Thyroid gland (tissue), 4 donors: ENCODE measurements around the gene ARGLU1. TPM values are rescaled to one million over a fixed set of nuclear protein-coding genes. Genes with fewer than 3 reads are reported as not detected.
"Not testable (repeated sequence)": the region's sequence is repeated elsewhere in the genome, so short reads cannot be mapped to it uniquely, and the experiment has no call there.

ENCODE experiments used
- DNase-seq, 2 donors: peaks; one replicate each; pipeline ENCODE4 v3.0.0-alpha.2; 2019
- H3K27ac ChIP-seq, 3 donors: fragments of 200-600 bp; sonication (generic); 1 replicate in 2 of 3; 2 replicates in 1 of 3; pipeline ENCODE4 v1.5.1; 2016 to 2019; ENCODE audit warnings: mild to moderate bottlenecking in 1 of 3, moderate library complexity in 1 of 3
- H3K27me3 ChIP-seq: fragments of 200-600 bp; sonication (generic); one replicate; pipeline ENCODE4 v1.5.1; 2019
- H3K36me3 ChIP-seq, 2 donors: fragments of 200-600 bp; sonication (generic); one replicate each; pipeline ENCODE4 v1.5.1; 2016 to 2019
- H3K4me1 ChIP-seq, 2 donors: fragments of 200-600 bp; sonication (generic); one replicate each; pipeline ENCODE4 v1.5.1; 2017 to 2019
- H3K4me3 ChIP-seq, 3 donors: fragments of 200-600 bp; sonication (generic); replicated peaks in 1 of 3; 1 replicate in 2 of 3; 2 replicates in 1 of 3; pipeline ENCODE4 v1.5.1; 2016; ENCODE audit warnings: mild to moderate bottlenecking in 1 of 3
- H3K9me3 ChIP-seq: fragments of 200-600 bp; sonication (generic); one replicate; pipeline ENCODE4 v1.5.1; 2017
- CTCF ChIP-seq, 6 experiments: fragments of 200-600 bp in 3 of 6; fragments of 450-650 bp in 3 of 6; sonication (generic) in 3 of 6; IDR thresholded peaks; one replicate each; pipeline ENCODE4 v1.5.1; 2016 to 2019; ENCODE audit warnings: antibody characterized with exemption in 6 of 6, mild to moderate bottlenecking in 2 of 6, inconsistent platforms in 1 of 6, moderate library complexity in 1 of 6
- POLR2A ChIP-seq, 2 donors: fragments of 450-650 bp; IDR thresholded peaks; one replicate each; pipeline ENCODE4 v1.6.1; 2017; ENCODE audit warnings: antibody characterized with exemption in 2 of 2, mild to moderate bottlenecking in 2 of 2, moderate library complexity in 1 of 2
- WGBS, 2 donors: methylation state at CpG; one replicate each; pipeline ENCODE4 v1.1.5; 2017; 5-methylcytosine and 5-hydroxymethylcytosine counted together
- intact Hi-C: fragments of 100-400 bp; cut with DNase I; formaldehyde crosslinking; loops from one replicate; pipeline ENCODE4 v1.15.1; 2023
- total RNA-seq, 4 donors: library from RNA; depleted of rRNA; stranded (reverse); fragments of >200 nt; gene quantifications; one replicate each; pipeline ENCODE4 v1.2.3, GENCODE V29; 2016

ARGLU1 gene
- total RNA-seq, 4 donors from 2014 or later = 73.9 to 165 (median 119) TPM

GRCh38 chr13:106601489-106601888 is 33.6 kb upstream of the ARGLU1 start:
- Histone ChIP-seq H3K36me3 (no peaks in the 10 kb centered on the region), H3K4me3 (no peak overlapping the region), H3K4me1 (peaks cover 14 to 15% of the 10 kb centered on the region in 2 donors), H3K9me3 (no peaks in the 10 kb centered on the region), H3K27ac (no peak overlapping the region), H3K27me3 (no peaks in the 10 kb centered on the region)
- TF ChIP-seq CTCF (IDR thresholded peaks at IDR 0.05) = no peak
- TF ChIP-seq POLR2A (IDR thresholded peaks at IDR 0.05) = no peak
- no peak for DNase-seq
- intact Hi-C loops = no loop called here
- WGBS, 2 donors = 77 to 81% methylated on average over 6 of the region's 6 CpGs

DNA sequence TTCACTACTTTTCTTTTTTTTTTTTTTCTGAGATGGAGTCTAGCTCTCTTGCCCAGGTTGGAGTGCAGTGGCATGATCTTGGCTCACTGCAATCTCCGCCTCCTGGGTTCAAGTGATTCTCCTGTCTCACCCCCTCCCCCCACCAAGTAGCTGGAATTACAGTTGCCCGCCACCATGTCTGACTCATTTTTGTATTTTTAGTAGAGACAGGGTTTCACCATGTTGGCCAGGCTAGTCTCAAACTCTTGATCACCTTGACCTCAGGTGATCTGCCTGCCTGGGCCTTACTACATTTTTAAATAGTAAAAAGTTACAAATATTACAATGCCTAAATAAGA is 32.8 kb upstream of the ARGLU1 start:
- H3K27ac ChIP-seq, H3K36me3 ChIP-seq, H3K4me3 ChIP-seq, H3K9me3 ChIP-seq, H3K27me3 ChIP-seq, DNase-seq, intact Hi-C loops: not testable (repeated sequence)
- WGBS, 2 donors = 33 to 86% methylated on average over 2 of the region's 2 CpGs
- H3K4me1 ChIP-seq = peaks cover 14 to 19% of the 10 kb centered on the region in 2 donors

- Histone ChIP-seq H3K4me1 (peaks cover 14 to 19% of the 10 kb centered on the region in 2 donors), H3K27ac (no peak overlapping the region), H3K36me3 (no peaks in the 10 kb centered on the region), H3K9me3 (no peaks in the 10 kb centered on the region), H3K27me3 (no peaks in the 10 kb centered on the region), H3K4me3 (no peak overlapping the region)
- WGBS, 2 donors = 67 to 76% methylated on average over 6 of the region's 6 CpGs
- TF ChIP-seq POLR2A (IDR thresholded peaks at IDR 0.05) (no peak), CTCF (IDR thresholded peaks at IDR 0.05) (no peak)
- DNase-seq = peak; percentile 38 to 48
- intact Hi-C loops = no loop called here
Observed at GRCh38 chr13:106599875-106600797, 32.2 kb upstream of the ARGLU1 start.

DNA sequence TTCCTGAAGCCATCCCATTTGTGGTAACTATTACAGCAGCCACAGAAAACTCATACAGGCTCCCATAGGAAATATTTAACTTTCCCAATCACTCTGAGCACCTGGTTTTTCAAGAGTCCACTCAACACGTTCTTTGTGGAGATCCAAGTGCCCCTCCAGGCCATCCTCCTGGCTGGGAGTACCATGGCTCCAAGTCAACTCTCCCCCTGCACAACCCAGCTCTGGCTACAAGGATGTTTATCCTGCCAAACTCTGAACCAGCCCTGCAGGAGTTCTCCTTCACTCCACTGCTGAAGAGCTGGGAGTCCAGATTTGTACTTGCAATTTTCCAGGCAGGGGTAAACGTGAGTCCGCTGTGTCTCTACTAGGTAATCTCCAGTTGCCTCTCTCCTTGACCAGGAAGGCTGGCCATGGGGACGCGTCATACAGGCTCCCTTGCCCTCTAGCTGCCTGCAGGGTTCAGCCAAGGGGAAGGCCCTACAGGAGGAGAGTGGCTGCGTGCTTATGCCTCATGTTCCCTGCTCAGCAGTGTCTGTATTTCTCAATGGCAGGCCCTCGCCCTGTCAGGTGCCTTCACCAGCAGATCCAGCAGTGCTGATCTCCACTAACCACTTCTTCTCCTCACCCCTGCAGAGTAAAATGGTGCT is 29.9 kb upstream of the ARGLU1 start:
- 58 to 63% methylated on average over 7 of the region's 7 CpGs for WGBS, 2 donors
- H3K4me3 ChIP-seq = no peak overlapping the region
- H3K4me1 ChIP-seq = peaks cover 14 to 19% of the 10 kb centered on the region in 2 donors
- intact Hi-C loops = no loop called here
- peak; percentile 72 to 79 for DNase-seq
- no peaks in the 10 kb centered on the region for H3K27me3 ChIP-seq
- no peak for TF ChIP-seq CTCF (IDR thresholded peaks at IDR 0.05)
- TF ChIP-seq POLR2A (IDR thresholded peaks at IDR 0.05) = no peak
- no peak overlapping the region for H3K27ac ChIP-seq
- no peaks in the 10 kb centered on the region for H3K36me3 ChIP-seq
- H3K9me3 ChIP-seq = no peaks in the 10 kb centered on the region

DNA sequence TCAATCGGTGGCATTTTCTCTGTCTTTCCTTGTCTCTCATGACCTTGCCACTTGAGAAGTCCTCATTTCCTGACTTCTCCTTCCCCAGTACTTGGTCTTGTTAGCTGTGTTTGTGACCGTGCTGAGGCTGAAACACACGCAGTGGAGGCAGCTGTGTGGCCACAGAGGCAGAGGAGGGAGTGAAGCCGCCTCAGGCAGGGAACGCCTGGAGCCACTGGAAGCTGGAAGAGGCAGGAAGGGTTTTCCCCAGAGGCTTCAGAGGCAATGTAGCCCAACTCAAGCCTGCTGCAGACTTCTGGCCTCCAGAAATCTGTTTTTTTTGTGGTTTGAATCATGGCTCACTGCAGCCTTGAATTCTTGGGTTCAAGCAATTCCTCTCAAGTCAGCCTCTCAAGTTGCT is 29.2 kb upstream of the ARGLU1 start:
- H3K9me3 ChIP-seq = no peaks in the 10 kb centered on the region
- no peak for TF ChIP-seq POLR2A (IDR thresholded peaks at IDR 0.05)
- TF ChIP-seq CTCF (IDR thresholded peaks at IDR 0.05) = no peak
- 67 to 69% methylated on average over 5 of the region's 5 CpGs for WGBS, 2 donors

More for the DNA sequence above, 29.2 kb upstream of the ARGLU1 start:
- no peaks in the 10 kb centered on the region for H3K36me3 ChIP-seq
- H3K27me3 ChIP-seq = no peaks in the 10 kb centered on the region
- no peak overlapping the region for H3K27ac ChIP-seq
- no peak overlapping the region for H3K4me3 ChIP-seq
- intact Hi-C loops = no loop called here
- peaks cover 11 to 19% of the 10 kb centered on the region in 2 donors for H3K4me1 ChIP-seq
- no peak for DNase-seq
